ENCODE results near the gene COPS4.
"Not testable (repeated sequence)": the region's sequence is repeated elsewhere in the genome, so short reads cannot be mapped to it uniquely, and the experiment has no call there.

Gene COPS4

DNA sequence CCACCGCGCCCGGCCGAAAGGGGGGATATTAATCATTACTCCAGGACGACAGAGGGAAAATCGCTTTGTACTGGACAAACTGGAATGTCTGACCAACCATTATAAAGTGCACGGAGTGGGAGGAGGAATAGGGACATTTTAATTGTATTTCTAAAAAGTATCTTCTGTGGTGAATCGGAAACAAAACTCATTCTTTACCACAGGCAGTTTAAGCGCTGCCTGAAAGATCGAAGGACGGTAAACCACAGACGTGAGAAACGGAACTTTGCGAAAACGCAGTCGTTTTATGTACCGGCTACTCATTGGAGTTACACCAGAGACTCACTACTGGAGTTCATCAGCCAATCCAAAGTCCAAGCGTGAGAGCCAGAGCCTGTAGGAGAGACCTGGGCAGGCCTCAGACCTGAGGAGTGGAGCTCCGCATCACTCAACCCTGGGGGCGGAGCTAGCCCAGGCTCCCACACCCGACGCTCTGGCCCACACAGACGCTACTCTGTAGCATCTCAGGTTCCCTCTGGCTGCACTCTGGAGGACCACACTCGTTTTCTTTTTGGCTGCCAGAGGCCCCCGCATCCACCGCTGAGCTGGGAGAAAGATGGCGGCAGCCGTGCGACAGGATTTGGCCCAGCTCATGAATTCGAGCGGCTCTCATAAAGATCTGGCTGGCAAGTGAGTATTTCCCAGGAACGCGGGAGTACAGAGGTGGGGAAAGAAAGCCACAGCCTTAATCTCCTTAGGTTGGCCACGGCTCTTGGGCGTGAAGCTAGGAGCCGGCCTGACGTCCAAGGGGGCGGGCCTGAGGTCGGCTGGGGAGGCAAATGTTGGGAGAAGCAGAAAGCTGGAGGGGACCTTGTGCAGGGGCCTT is at the start of gene COPS4:
Gene COPS4, plus strand, starts transcription at position 554 of the 865 bp plus-strand sequence. Its CDS starts 42 bp downstream, at position 596.
- DNase-seq (ENCODE audit: low read depth) = peak; percentile 100

DNA sequence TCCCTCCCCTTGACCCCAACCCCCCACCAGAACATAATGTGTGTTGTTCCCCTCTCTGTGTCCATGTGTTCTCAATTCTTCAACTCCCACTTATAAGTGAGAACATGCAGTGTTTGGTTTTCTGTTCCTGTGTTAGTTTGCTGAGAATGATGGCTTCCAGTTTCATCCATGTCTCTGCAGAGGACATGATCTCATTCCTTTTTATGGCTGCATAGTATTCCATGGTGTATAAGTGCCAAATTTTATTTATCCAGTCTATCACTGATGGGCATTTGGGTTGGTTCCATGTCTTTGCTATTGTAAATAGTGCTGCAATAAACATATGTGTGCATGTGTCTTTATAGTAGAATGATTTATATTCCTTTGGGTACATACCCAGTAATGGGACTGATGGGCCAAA is 47.5 kb upstream of the COPS4 start:
- not testable (repeated sequence) for DNase-seq (ENCODE audit: low read depth)

DNA sequence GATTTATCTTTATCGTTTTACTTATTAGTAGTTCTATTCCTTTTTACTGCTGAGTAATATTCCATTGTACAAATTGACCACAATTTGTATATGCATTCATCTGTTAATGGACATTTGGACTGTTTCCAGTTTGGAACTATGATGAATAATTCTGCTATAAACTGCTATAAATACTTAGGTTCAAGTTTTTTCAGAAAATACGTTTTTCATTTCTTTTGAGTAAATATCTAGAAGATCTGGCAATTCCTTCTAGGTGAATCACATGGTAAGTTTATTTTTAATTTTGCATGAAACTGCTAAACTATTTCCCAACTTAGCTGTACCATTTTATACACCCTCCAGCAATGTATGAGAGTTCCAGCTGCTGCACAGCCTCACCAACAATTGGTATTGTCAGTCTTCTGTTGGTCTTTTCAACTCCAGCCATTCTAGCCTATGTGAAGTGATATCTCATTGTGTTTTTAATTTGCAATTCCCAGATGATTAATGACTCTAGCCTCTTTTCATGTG is 46.6 kb upstream of the COPS4 start:
- peak; percentile 32 for DNase-seq (ENCODE audit: low read depth)

DNA sequence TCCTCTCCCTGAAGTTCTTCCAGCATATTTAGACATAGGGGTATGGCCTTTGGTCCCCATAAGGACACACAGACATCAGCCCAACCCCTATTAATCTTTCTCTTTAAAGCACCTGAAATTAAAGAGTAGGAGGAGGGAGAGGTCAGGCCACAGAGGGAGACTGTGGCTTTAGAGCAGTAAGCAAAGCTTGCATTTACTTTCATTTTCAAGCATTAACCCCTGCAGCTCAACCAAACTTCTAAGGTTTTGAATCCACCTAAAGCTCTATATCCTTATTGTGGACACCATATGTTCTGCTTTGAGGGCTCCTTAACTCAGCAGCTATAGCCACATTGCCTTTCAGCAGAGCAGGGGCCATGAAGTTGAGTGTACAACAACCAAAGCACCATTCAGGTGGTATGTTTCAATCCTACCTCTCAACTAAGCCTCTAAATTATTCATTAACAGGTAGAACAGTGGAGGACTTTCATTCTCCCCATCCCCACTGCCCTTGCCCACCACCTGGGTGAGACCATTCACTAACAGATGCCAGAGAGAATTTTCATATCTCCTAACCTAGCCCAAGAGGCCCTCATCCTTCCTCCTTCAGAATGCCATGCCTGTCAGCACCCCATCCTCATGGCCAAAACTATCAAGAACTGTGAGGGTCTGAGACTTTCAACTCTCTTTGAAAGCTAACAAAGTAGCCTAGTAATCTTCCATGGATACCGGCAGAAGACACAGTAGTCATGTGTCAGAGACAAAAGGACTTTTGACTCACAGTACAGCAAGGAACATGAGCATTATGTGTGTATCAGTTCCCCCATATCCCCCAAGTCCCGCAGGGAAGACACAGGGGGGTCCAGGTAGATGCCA is 45.2 kb upstream of the COPS4 start:
- DNase-seq (ENCODE audit: low read depth) = no peak

DNA sequence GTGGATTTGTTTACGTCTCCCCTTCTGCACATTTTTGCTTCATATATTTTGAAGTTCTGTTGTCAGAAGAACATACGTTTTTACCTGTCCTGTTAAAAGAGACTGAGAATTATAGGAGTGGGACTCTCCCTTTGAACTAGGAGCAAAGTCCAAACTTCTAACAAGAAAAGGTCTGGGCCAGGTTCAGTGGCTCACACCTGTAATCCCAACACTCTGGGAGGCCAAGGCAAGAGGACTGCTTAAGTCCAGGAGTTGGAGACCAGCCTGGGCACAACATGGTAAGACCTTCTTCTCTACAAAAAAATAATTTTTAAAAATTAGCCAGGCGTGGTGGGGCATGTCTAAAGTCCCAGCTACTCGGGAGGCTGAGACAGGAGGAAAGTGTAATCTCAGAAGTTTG is 40.1 kb upstream of the COPS4 start:
- no peak for DNase-seq (ENCODE audit: low read depth)

DNA sequence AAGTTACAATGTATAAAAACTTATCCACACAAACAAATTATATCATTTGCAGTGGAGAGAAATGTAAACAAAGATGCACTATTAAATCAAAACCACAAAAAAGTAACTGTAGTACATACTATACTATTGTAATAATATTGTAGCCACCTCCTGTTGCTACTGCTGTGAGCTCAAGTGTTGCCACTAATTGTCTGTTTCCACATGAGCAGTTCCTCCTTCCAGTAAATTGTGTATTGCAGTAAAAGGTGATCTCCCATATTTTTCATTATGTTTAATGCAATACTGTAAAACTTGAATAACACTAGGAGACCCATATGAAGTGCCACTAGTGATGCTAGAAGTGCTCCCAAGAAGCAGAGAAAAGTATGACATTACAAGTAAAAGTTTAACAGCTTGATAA is 36.1 kb upstream of the COPS4 start:
- no peak for DNase-seq (ENCODE audit: low read depth)

DNA sequence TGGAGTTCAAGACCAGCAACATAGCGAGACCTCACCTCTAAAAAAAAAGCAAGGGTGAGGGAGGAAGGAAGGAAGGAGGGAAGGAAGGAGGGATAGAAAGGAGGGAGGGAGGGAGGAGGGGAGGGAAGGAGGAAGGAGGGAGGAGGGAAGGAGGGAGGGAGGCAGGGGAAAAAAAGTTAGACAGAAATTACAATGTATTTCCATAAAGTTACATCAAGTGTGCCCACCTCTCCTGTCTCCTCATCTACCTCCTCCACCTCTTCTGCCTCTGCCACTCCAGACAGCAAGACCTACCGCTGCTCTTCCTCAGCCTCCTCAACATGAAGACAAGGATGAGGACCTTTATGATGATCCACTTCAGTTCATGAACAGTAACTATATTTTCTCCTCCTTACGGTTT is 32.7 kb upstream of the COPS4 start:
- DNase-seq (ENCODE audit: low read depth) = no peak

DNA sequence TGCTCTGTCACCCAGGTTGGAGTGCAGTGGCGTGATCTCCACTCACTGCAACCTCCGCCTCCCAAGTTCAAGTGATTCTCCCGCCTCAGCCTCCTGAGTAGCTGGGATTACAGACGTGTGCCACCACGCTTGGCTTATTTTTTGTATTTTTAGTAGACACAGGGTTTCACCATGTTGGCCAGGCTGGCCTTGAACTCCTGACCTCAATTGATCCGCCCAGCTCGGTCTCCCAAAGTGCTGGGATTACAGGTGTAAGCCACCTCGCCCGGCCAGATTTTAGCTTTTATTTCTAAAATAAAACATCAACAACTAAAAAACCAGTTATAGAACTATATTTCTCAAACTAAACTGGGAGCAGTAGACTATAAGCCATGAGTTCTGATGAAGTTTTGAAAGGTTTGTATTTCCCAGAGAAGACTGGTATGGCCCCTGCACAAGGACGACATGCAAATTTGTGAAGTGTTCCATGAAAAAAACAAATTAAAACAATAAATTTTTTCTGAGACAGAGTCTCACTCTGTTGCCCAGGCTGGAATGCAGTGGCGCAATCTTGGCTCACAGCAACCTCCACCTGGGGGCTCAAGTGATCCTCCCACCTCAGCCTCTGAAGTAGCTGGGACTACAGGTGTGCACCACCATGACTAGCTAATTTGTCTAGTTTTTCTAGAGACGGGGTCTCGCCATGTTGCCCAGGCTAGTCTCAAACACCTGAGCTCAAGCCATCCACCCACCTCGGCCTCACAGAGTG is 31.8 kb upstream of the COPS4 start:
- DNase-seq (ENCODE audit: low read depth) = not testable (repeated sequence)

DNA sequence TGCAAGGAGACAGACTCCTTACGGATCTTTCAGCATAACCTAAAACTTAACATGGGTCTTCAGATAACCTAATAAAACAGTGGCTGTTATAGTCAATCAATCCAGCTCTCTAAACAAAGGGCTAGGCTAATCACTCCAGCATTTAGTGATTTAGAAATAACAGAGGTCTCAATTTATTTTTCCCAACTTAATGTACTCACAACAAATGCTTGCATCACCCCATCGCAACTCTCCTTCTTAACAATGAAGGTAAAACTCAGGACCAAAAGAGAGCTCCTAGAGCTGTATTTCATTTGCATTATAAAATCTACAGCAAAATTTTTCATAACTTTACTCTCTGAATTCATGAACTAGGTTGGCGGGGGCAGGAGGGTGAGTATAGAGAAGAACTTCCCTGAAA is 25.5 kb upstream of the COPS4 start:
- no peak for DNase-seq (ENCODE audit: low read depth)

DNA sequence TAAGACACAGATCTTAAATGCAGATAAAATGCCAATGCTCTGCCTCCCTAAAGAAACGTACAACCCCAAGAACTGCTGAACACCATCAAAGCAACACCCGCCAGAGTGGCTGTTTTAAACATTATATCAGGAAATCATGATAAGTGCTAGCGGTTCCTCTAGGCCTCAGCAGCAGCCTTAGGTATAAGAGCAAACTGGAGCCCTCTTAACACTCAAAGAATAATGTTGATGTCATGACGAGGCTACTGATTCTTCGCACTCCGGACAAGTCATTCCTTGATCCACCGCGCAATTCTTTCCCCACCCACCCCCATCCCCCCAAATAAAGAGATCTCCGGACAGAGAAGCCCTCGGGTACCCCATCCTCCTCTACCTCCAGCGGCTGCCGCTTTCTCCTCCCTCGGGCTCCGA is 24.9 kb upstream of the COPS4 start:
- DNase-seq (ENCODE audit: low read depth) = no peak

DNA sequence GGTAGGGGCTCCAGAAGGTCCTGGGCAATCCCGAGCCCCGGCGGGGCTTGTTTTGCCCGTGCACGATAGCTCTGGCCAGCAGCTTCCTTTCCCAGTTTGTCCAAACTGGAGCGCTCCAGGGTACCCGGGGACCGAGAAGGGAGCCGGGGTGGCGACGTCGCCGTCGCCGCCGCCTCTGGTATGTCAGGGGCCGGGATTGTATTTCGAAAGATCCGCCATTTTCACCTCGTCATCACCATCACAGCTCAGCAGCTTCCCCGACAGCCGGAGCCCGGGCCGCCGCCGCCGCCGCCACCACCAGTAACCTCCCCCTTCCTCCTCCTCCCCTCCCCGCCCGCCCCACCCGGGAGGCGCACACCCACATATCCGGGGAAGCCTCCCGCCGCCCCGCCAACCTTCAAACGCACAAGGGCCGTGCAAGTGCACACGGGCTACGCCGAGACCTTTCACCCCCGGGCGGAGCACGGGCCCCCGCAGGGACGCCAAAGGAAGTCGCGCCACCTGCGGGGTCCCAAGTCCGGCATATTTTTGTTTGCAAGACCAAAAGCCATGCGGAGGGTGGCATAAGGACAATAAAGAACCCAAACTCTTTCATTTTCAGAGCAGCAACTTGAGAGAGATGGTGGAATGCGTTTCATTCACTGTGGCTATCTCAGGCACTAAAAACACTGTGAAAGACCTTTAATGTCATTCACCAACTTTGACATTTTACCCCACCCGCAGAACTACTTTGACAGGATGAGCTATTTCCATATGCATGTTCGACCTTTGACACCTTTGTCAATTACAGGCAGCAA is 24.3 kb upstream of the COPS4 start, which contains the start of gene LIN54:
Gene LIN54, minus strand, starts transcription at position 302 of the 797 bp plus-strand sequence. CDS start 25,979 bp downstream, outside the sequence.
- DNase-seq (ENCODE audit: low read depth) = peak; percentile 71

DNA sequence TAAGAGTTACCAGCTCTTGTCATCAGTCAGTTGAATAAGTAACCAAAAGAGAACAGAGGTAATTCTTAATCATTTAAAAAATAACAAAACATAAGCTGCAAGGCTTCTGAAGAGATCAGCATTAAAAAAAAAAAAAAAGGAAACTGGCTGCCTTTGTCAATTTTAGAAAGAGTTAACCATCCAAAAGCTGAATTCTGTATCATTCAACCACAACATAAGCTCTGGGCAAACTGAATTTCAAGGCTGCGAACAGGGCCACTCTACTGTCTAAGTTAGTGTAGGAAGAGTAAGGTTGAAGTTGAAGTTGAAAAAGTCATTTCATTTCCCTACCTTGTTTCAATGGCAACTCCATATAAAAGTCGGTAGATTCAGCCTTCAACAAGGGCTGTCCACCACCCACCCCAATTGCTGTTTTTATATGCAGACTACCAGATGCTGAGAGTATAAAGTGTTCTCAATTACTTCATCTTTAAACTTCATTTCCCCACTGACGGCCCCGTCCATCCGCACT is 23.2 kb upstream of the COPS4 start:
- DNase-seq (ENCODE audit: low read depth) = no peak

DNA sequence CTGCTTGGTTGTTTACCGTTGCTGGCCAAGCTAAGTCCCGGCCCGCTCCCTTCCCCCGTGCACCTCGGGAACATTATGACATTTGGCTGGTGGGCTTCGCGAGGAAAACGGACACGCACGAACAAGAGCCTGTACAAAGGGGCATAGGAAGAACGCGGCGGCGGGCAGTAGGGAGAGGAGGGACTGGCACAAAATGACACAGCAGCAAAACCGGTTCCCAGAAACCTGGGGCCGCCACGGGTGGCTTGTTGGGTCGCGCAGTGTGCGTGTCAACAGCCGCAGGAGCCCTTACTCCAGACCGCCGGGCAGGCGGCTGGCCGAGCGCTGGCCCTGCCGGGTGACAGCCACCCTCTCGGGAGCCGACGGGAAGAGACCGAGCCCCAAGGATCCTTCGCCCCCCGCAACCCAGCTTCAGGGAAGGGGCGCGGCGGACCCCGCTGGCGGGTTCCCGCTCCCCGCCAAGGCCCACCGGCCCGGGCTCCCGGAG is 22.7 kb upstream of the COPS4 start:
- no peak for DNase-seq (ENCODE audit: low read depth)

DNA sequence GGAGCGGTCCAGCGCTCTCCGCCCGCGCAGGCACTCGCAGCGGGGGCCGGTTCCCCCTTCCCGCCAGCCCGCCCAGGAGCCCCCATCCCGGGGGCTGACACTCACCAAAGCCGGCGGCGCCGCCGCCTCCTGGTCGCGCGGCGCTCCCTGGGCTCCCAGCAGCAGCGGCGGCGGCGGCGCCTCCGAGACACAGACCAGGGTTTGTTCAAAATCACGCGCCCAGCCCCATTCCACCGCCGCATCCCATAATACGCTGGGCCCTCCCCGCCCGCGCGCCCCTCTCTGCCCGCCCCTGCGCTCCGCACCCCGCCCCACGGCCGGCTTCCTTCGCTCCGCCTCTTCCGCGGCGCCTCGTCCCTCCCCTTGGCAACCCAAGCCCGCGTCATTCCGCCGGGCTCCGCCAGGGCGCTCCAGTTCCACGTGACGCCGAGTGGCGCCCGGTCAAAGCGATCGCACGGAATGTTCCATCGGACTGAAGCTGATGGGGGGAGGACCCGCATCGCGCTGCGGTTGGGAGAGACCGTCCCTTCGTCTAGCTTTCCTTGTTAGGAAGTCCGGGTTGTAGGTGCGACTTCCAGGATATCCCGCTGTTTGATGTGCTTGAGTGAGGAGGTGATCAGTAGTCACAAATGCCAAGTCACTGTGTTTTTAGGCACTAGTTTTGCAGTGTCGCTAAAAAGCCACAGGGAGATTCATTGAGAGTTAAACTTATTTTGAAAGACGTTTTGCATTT is 22.1 kb upstream of the COPS4 start:
- DNase-seq (ENCODE audit: low read depth) = peak; percentile 95

DNA sequence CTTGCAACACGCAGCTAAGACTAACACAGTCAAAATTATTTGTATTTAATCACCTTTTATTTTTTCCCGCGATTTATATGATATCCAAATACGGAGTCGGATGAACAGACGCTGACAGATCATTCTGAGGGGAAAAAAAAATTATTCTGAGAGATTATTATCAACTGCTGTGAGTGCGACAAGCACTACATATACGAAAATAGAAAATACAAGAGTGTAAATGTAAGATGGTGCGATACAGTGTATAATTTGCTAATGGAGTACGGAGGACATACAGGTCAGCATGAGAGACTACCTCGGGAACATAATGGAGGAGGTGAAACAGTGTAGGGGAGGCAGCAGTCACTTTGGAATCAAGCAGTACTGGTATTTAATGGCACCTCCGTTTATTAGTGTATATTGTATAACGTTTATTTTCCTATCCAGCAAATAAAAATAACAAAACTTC is 21.5 kb upstream of the COPS4 start:
- DNase-seq (ENCODE audit: low read depth) = no peak

DNA sequence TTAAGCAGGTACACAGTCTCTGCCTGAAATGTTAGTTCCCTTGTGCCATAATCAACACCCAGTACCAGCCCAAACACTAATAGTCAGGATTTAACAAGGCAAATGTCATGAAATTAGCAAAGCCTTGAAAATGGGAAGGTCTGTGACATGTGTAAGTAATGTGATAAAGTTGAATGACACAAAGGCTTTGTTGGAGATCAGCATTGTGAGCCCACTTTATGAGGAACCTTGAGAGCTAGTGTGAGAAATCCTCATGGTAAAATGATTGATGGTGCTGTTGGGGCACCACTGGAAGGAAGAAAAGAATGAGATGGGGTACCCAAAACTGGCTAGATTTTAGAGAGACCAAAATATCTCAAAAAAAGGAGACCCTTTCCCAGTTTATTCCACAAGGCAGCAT is 21.1 kb upstream of the COPS4 start:
- DNase-seq (ENCODE audit: low read depth) = no peak

DNA sequence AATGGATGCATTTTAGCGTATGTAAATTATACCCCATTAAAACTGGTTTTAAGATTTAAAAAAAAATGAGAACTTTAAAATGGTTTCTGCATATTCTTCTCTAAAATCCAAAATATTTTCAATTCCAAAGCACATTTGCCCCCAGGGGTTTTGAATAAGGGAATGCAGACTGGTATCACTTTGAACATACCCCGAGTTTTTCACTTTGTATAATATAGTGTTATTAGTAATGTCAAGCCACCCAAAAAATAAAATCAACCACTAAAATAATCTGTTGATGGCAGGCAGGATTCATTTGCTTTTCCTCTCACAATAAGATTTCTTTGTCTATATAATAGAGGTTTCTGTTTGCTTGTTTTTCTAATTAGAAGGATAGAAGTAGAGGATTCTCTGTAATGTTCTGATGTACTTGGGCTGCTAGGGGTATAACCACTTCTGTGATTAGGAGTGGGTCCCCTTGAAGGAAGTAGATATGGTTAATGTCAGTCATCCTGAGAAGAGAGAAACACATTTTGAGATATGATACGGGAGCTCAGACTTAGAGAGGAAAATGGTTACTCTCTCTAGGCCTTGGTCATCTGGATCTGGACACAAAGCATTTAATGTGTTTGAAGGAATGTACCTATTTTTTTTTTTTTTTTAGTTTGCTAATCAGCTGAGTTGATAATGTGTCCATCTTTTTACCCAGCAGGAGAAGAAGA is 15.0 kb upstream of the COPS4 start:
- DNase-seq (ENCODE audit: low read depth) = no peak

DNA sequence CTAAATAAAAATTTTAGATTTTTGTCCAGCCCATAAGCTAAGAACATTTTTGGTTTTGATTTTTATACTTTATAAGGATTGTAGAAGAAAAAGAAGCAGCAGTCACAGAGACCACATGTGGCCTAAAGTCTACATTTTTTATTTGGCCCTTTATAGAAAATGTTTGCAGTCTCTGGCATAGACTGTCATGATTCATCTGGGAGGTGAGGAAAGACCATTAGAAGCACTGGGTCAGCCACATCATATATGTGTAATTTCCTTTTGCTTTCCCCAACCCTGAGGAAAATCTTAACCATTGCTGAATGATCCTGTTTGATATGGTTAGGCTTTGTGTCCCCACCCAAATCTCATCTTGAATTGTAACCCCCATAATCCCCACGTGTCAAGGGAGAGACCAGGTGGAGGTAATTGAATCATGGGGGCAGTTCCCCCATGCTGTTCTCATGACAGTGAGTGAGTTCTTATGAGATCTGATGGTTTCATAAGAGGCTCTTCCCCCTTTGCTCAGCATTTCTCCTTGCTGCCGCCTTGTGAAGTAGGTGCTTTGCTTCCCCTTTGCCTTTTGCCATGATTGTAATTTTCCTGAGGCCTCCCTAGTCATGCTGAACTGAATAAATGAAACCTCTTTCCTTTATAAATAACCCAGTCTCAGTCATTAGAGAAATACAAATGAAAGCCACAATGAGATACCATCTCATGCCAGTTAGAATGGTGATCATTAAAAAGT is 12.1 kb upstream of the COPS4 start:
- peak; percentile 42 for DNase-seq (ENCODE audit: low read depth)

DNA sequence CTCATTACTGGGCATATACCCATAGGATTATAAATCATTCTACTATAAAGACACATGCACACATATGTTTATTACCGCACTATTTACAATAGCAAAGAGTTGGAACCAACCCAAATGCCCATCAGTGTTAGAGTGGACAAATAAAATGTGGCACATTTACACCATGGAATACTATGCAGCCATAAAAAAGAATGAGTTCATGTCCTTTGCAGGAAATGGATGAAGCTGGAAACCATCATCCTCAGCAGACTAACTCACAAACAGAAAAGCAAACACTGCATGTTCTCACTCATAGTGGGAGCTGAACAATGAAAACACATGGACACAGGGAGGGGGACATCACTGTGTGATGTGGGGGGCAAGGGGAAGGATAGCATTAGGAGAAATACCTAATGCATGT is 11.4 kb upstream of the COPS4 start:
- not testable (repeated sequence) for DNase-seq (ENCODE audit: low read depth)
